Measurements from ENCODE around the gene LRWD1. TPM values are rescaled to one million over a fixed set of nuclear protein-coding genes. Genes with fewer than 3 reads are reported as not detected.
"Not testable (repeated sequence)": the region's sequence is repeated elsewhere in the genome, so short reads cannot be mapped to it uniquely, and the experiment has no call there.

LRWD1 gene
- total and polyA plus RNA-seq, 2 donors (not counting 1 experiment from before 2014, with no cell fraction given): 7.4 to 14.5 TPM

DNA sequence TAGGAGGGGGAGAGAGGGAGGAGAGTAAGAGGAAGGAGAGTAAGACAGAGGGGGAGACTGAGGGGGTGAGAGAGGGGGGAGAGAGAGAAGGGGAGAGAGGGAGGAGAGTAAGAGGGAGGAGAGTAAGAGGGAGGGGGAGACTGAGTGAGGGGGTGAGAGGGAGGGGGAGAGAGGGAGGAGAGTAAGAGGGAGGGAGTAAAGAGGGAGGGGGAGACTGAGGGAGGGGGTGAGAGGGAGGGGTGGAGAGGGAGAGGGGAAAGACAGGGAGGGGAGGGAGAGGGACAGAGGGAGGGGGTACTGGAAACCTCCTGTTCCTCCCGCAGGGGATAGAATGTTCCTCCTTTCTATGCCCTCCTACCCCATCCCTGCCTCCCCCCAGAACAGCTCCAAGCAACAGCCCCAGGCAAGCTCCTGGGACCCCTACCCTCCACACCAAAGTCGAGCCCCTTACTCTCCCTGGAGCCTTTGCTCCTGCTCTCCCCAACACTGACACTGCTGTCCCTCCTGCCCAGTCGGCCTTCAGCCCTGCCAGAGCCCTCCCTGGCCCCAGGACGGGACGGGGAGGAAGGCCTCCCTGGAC is 47.9 kb downstream of the LRWD1 start:
- Histone ChIP-seq H3K4me3 (replicated peaks in 1 of 4; ENCODE audit: control extremely low read depth in 1 of 4, insufficient read depth in 1 of 4, low read depth in 3 of 4, low read length in 4 of 4) (peak overlapping the region in 2 of 4 experiments; percentile 15 to 37), H3K4me2 (ENCODE audit: extremely low read depth, insufficient read depth, low read length) (peak overlapping the region; percentile 71)
- not testable (repeated sequence) for H3K9me3 ChIP-seq (ENCODE audit: control insufficient read depth, insufficient read depth, low read depth, low read length); H3K79me2 ChIP-seq (ENCODE audit: control insufficient read depth, insufficient read depth, low read length); H4K20me1 ChIP-seq (ENCODE audit: control insufficient read depth, extremely low read depth, insufficient read depth, low read length); H3K27me3 ChIP-seq (ENCODE audit: control insufficient read depth, insufficient read depth, low read length); H3K36me3 ChIP-seq (ENCODE audit: control insufficient read depth, insufficient read depth, low read length); H2AFZ ChIP-seq (ENCODE audit: low read length); H3K27ac ChIP-seq (ENCODE audit: insufficient read depth, low read length); H3K4me1 ChIP-seq (ENCODE audit: control insufficient read depth, extremely low read depth, insufficient read depth, low read length); H3K9ac ChIP-seq (ENCODE audit: insufficient read depth, low read length)
- DNase-seq (ENCODE audit: low read depth in 2 of 2): peak; percentile 73 to 91

DNA sequence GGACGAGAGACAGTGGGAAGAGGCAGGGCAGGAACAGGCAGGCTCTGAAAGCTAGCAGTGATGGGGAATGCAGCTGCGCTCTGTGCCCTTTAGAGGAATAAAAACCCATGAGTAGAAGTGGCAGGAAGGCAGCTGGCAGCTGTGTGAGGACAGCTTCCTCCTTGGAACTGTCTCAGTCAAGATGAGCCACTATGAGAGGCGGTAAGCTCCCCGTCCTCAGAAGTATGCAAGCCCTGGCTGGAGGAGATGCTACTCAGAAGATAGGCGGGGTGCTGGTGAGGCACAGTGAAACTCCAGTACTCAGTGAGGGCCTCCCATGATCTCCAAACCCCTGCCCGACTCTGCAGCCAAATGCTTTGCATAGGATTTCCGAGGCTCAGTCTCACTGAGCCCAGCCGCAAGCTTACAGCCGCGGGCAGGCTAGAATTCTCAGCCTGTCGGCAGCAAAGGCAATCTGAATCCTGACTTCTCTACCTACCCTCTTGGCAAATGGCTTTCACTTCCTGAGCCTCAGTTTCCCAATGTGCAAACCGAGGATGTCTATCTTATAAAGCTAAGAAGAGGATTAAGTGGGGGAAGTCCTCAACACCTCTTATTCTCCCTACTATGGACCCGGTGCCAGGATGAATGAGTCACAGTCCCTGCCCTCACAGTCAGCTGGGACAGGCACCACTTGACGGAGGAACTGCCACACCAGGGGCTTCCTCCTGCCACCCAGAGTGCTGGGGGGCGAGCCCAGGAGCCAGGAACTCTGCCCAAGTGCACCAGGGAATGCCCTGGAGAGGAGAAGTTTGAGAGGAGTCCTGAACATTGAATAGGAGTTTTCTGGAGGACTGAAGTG is 50.3 kb downstream of the LRWD1 start:
- H3K27ac ChIP-seq (ENCODE audit: insufficient read depth, low read length); H3K27me3 ChIP-seq (ENCODE audit: control insufficient read depth, insufficient read depth, low read length); H4K20me1 ChIP-seq (ENCODE audit: control insufficient read depth, extremely low read depth, insufficient read depth, low read length); H3K4me3 ChIP-seq (replicated peaks in 1 of 4; ENCODE audit: control extremely low read depth in 1 of 4, insufficient read depth in 1 of 4, low read depth in 3 of 4, low read length in 4 of 4); H3K4me1 ChIP-seq (ENCODE audit: control insufficient read depth, extremely low read depth, insufficient read depth, low read length); H3K9ac ChIP-seq (ENCODE audit: insufficient read depth, low read length); H2AFZ ChIP-seq (ENCODE audit: low read length); H3K4me2 ChIP-seq (ENCODE audit: extremely low read depth, insufficient read depth, low read length); H3K79me2 ChIP-seq (ENCODE audit: control insufficient read depth, insufficient read depth, low read length); DNase-seq (ENCODE audit: low read depth in 2 of 2); H3K36me3 ChIP-seq (ENCODE audit: control insufficient read depth, insufficient read depth, low read length); H3K9me3 ChIP-seq (ENCODE audit: control insufficient read depth, insufficient read depth, low read depth, low read length): not testable (repeated sequence)

- not testable (repeated sequence) for H3K9ac ChIP-seq (ENCODE audit: insufficient read depth, low read length); H3K4me2 ChIP-seq (ENCODE audit: extremely low read depth, insufficient read depth, low read length); H3K4me3 ChIP-seq (replicated peaks in 1 of 4; ENCODE audit: control extremely low read depth in 1 of 4, insufficient read depth in 1 of 4, low read depth in 3 of 4, low read length in 4 of 4); H3K36me3 ChIP-seq (ENCODE audit: control insufficient read depth, insufficient read depth, low read length); H3K27me3 ChIP-seq (ENCODE audit: control insufficient read depth, insufficient read depth, low read length); H3K79me2 ChIP-seq (ENCODE audit: control insufficient read depth, insufficient read depth, low read length); H3K9me3 ChIP-seq (ENCODE audit: control insufficient read depth, insufficient read depth, low read depth, low read length); H2AFZ ChIP-seq (ENCODE audit: low read length); H3K27ac ChIP-seq (ENCODE audit: insufficient read depth, low read length); H3K4me1 ChIP-seq (ENCODE audit: control insufficient read depth, extremely low read depth, insufficient read depth, low read length); DNase-seq (ENCODE audit: low read depth in 2 of 2); H4K20me1 ChIP-seq (ENCODE audit: control insufficient read depth, extremely low read depth, insufficient read depth, low read length)
Measured at GRCh38 chr7:102515889-102516288, 51.1 kb downstream of the LRWD1 start.

GRCh38 chr7:102516951-102517350 is 52.2 kb downstream of the LRWD1 start:
- not testable (repeated sequence) for DNase-seq (ENCODE audit: low read depth in 2 of 2); H4K20me1 ChIP-seq (ENCODE audit: control insufficient read depth, extremely low read depth, insufficient read depth, low read length); H3K4me3 ChIP-seq (replicated peaks in 1 of 4; ENCODE audit: control extremely low read depth in 1 of 4, insufficient read depth in 1 of 4, low read depth in 3 of 4, low read length in 4 of 4); H3K9ac ChIP-seq (ENCODE audit: insufficient read depth, low read length); H3K9me3 ChIP-seq (ENCODE audit: control insufficient read depth, insufficient read depth, low read depth, low read length); H3K27me3 ChIP-seq (ENCODE audit: control insufficient read depth, insufficient read depth, low read length); H3K79me2 ChIP-seq (ENCODE audit: control insufficient read depth, insufficient read depth, low read length); H2AFZ ChIP-seq (ENCODE audit: low read length); H3K27ac ChIP-seq (ENCODE audit: insufficient read depth, low read length); H3K4me1 ChIP-seq (ENCODE audit: control insufficient read depth, extremely low read depth, insufficient read depth, low read length); H3K36me3 ChIP-seq (ENCODE audit: control insufficient read depth, insufficient read depth, low read length); H3K4me2 ChIP-seq (ENCODE audit: extremely low read depth, insufficient read depth, low read length)

DNA sequence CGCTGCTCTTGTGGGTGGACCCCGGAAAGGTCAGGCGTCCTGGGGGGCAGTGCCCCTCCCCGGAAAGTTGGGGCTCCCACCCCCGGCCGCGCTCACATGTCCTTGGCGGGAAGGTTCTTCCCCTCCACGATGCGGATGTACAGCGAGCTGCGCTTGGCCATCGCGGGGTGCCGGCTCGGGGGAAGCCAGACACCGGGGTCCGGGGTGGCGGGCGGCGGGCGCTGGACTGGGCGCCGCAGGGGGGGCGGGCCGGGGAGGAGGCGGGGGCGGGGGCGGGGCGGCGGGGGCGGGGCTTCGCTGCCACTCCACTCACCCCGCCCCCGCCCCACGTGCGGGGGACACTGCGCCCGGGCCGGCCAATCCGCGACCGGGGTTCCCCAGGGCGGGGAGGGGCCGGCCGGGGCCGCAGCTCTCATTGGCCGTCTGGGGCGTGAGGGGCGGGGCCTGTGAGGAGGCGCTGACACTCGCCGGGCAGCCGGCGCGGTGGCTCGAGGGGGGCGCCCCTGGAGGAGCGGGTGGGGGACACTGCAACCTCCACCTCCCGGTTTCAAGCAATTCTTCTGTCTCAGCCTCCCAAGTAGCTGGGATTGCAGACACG is 52.9 kb downstream of the LRWD1 start, which contains the start of gene RASA4B:
TSS of gene RASA4B (minus strand) at position 228 of the 598 bp plus-strand sequence. CDS start at position 161, 67 bp downstream.
- H3K4me3 ChIP-seq (replicated peaks in 1 of 4; ENCODE audit: control extremely low read depth in 1 of 4, insufficient read depth in 1 of 4, low read depth in 3 of 4, low read length in 4 of 4): peak within 1 kb of the TSS in 1 of 4 experiments; percentile 26
- not testable (repeated sequence) for H2AFZ ChIP-seq (ENCODE audit: low read length); H3K27ac ChIP-seq (ENCODE audit: insufficient read depth, low read length); H3K79me2 ChIP-seq (ENCODE audit: control insufficient read depth, insufficient read depth, low read length); H3K4me1 ChIP-seq (ENCODE audit: control insufficient read depth, extremely low read depth, insufficient read depth, low read length); H4K20me1 ChIP-seq (ENCODE audit: control insufficient read depth, extremely low read depth, insufficient read depth, low read length); H3K9me3 ChIP-seq (ENCODE audit: control insufficient read depth, insufficient read depth, low read depth, low read length); DNase-seq (ENCODE audit: low read depth in 2 of 2); H3K36me3 ChIP-seq (ENCODE audit: control insufficient read depth, insufficient read depth, low read length); H3K9ac ChIP-seq (ENCODE audit: insufficient read depth, low read length); H3K27me3 ChIP-seq (ENCODE audit: control insufficient read depth, insufficient read depth, low read length); H3K4me2 ChIP-seq (ENCODE audit: extremely low read depth, insufficient read depth, low read length)

GRCh38 chr7:102520797-102521196 is 56.0 kb downstream of the LRWD1 start:
- not testable (repeated sequence) for H3K27me3 ChIP-seq (ENCODE audit: control insufficient read depth, insufficient read depth, low read length); H3K4me1 ChIP-seq (ENCODE audit: control insufficient read depth, extremely low read depth, insufficient read depth, low read length); H3K4me2 ChIP-seq (ENCODE audit: extremely low read depth, insufficient read depth, low read length); H3K79me2 ChIP-seq (ENCODE audit: control insufficient read depth, insufficient read depth, low read length); H2AFZ ChIP-seq (ENCODE audit: low read length); H4K20me1 ChIP-seq (ENCODE audit: control insufficient read depth, extremely low read depth, insufficient read depth, low read length); DNase-seq (ENCODE audit: low read depth in 2 of 2); H3K9ac ChIP-seq (ENCODE audit: insufficient read depth, low read length); H3K9me3 ChIP-seq (ENCODE audit: control insufficient read depth, insufficient read depth, low read depth, low read length); H3K36me3 ChIP-seq (ENCODE audit: control insufficient read depth, insufficient read depth, low read length); H3K4me3 ChIP-seq (replicated peaks in 1 of 4; ENCODE audit: control extremely low read depth in 1 of 4, insufficient read depth in 1 of 4, low read depth in 3 of 4, low read length in 4 of 4); H3K27ac ChIP-seq (ENCODE audit: insufficient read depth, low read length)
